HG03108 (cell line): ENCODE measurements around the gene RUBCN.
A peak's percentile ranks its signal among the peaks of the same experiment; 100 is the strongest.
"Not testable (repeated sequence)": the region's sequence is repeated elsewhere in the genome, so short reads cannot be mapped to it uniquely, and the experiment has no call there.

ENCODE experiments used
- ATAC-seq: cut with Tn5 transposase; IDR thresholded peaks from one replicate; pipeline ENCODE4 v1.9.1; 2021; ENCODE audit warnings: moderate library complexity; ENCODE audit not compliant: unreplicated experiment

The RUBCN gene

GRCh38 chr3:197736010-197736490 lies 654 bp downstream of the RUBCN start:
- peak; percentile 12 for ATAC-seq

GRCh38 chr3:197734667-197735318 lies 1.9 kb downstream of the RUBCN start:
- peak; percentile 32 for ATAC-seq

GRCh38 chr3:197733042-197733441 lies 3.7 kb downstream of the RUBCN start:
- no peak for ATAC-seq

GRCh38 chr3:197731483-197731882 lies 5.2 kb downstream of the RUBCN start:
- ATAC-seq = not testable (repeated sequence)

- ATAC-seq = not testable (repeated sequence)
Measured at GRCh38 chr3:197730770-197731169, 5.9 kb downstream of the RUBCN start.

GRCh38 chr3:197730200-197730599 lies 6.5 kb downstream of the RUBCN start:
- ATAC-seq = no peak

GRCh38 chr3:197728487-197728886 lies 8.2 kb downstream of the RUBCN start:
- no peak for ATAC-seq

- not testable (repeated sequence) for ATAC-seq
Measured at GRCh38 chr3:197727878-197728277, 8.8 kb downstream of the RUBCN start.

- no peak for ATAC-seq
Measured at GRCh38 chr3:197722734-197723133, 14.0 kb downstream of the RUBCN start.

- ATAC-seq = no peak
Measured at GRCh38 chr3:197720694-197721093, 16.0 kb downstream of the RUBCN start.

- ATAC-seq = no peak
Measured at GRCh38 chr3:197718891-197719290, 17.8 kb downstream of the RUBCN start.

GRCh38 chr3:197714251-197714650 lies 22.5 kb downstream of the RUBCN start:
- ATAC-seq = no peak

- peak; percentile 24 for ATAC-seq
Measured at GRCh38 chr3:197713477-197713822, 23.3 kb downstream of the RUBCN start.

GRCh38 chr3:197711973-197712707 lies 24.6 kb downstream of the RUBCN start:
- ATAC-seq = peak; percentile 86

GRCh38 chr3:197710965-197711364 lies 25.7 kb downstream of the RUBCN start:
- not testable (repeated sequence) for ATAC-seq

GRCh38 chr3:197709135-197709534 lies 27.6 kb downstream of the RUBCN start:
- no peak for ATAC-seq

- ATAC-seq = no peak
Measured at GRCh38 chr3:197706658-197707057, 30.0 kb downstream of the RUBCN start.

- ATAC-seq = no peak
Measured at GRCh38 chr3:197701841-197702240, 34.9 kb downstream of the RUBCN start.

GRCh38 chr3:197700095-197700494 lies 36.6 kb downstream of the RUBCN start:
- no peak for ATAC-seq

- ATAC-seq = no peak
Measured at GRCh38 chr3:197697355-197697754, 39.3 kb downstream of the RUBCN start.

GRCh38 chr3:197694251-197694650 lies 42.5 kb downstream of the RUBCN start:
- no peak for ATAC-seq

- ATAC-seq = no peak
Measured at GRCh38 chr3:197692641-197693040, 44.1 kb downstream of the RUBCN start.
